Measurements from ENCODE around the gene MAP3K7CL.

DNA sequence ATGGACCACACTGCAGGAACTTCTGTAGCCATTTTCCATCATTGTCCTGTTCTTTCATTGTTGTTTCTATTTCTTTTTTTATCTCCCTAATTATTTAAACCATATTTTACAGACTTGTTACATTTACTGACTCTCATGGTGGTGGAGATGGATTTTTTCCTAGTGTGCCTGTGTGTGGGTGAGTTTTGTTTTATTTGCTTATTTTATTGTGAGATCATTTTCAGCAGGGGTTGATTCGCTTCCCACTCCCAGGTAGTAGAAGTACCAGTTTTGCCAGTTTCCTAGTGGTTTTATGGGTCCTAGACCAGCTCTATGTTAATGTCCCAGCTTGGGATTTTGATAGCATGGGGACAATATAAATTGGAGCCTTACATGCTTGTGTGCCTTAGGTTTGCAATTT lies 88.3 kb downstream of the MAP3K7CL start:
- TF ChIP-seq TAF1 (IDR thresholded peaks at IDR 0.05; ENCODE audit: borderline replicate concordance, insufficient read depth, low read length) = no peak
- no peak for TF ChIP-seq POLR2AphosphoS5 (IDR thresholded peaks at IDR 0.05; ENCODE audit: low read depth, low read length)
